ENCODE results near the gene ACACA. TPM values are rescaled to one million over a fixed set of nuclear protein-coding genes. Genes with fewer than 3 reads are reported as not detected.

The ACACA gene
- total RNA-seq, 1 donor from 2014 or later, result 42.4 TPM

DNA sequence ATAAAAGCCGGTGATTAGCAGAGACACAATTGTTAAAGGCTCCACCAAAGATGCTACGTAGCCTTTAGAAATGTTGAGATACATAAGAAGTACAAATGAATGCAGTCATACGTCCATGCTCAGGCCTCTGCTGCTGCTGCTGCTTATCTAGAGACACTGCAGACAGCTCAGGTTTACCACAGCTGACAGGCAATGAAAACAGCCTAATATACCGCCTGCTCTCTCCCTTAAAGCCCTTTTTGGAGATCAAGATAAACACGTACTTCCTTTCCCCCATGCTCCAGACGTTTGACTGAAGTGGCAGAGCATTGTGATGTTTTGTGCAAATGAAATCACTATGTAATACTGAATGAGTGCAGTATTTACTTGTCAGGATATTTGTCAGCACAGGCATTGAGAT lies 272.6 kb downstream of the ACACA start:
- Mint-ChIP-seq H3K27me3 (no peaks in the 10 kb centered on the region), H3K27ac (no peak overlapping the region), H3K9me3 (no peaks in the 10 kb centered on the region), H3K4me3 (no peak overlapping the region), H3K4me1 (no peaks in the 10 kb centered on the region), H3K36me3 (ENCODE audit: low read depth) (peaks cover 17% of the 10 kb centered on the region)
- intact Hi-C loops (cut with micrococcal nuclease), result no loop called here
- TF ChIP-seq, protein P1, sequence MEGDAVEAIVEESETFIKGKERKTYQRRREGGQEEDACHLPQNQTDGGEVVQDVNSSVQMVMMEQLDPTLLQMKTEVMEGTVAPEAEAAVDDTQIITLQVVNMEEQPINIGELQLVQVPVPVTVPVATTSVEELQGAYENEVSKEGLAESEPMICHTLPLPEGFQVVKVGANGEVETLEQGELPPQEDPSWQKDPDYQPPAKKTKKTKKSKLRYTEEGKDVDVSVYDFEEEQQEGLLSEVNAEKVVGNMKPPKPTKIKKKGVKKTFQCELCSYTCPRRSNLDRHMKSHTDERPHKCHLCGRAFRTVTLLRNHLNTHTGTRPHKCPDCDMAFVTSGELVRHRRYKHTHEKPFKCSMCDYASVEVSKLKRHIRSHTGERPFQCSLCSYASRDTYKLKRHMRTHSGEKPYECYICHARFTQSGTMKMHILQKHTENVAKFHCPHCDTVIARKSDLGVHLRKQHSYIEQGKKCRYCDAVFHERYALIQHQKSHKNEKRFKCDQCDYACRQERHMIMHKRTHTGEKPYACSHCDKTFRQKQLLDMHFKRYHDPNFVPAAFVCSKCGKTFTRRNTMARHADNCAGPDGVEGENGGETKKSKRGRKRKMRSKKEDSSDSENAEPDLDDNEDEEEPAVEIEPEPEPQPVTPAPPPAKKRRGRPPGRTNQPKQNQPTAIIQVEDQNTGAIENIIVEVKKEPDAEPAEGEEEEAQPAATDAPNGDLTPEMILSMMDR (IDR thresholded peaks at IDR 0.05), result no peak
- CTCF ChIA-PET, result no interaction called here
- ATAC-seq (ENCODE audit: low read depth), result no peak
- DNase-seq, result no peak
- POLR2A ChIA-PET, result no interaction called here

DNA sequence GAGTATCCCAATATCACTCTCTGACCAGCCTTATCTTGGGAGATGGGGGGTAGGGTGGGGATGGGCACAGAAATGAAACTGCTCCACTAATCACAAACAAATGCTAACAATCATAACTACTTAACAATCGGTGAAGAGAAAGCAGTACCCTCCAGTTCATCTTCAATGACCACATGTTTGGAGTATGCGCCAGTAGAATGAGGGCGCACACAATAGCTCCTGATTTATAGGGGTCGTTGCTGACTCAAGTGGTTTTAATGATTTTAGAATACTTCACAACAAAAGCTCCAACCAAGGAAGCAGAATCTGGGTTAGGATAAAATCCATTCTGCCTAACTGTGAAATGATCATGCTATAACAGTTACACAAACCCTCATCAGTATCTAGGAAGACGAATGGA lies 273.5 kb downstream of the ACACA start:
- H3K9me3 Mint-ChIP-seq, result no peaks in the 10 kb centered on the region
- ATAC-seq (ENCODE audit: low read depth), result no peak

DNA sequence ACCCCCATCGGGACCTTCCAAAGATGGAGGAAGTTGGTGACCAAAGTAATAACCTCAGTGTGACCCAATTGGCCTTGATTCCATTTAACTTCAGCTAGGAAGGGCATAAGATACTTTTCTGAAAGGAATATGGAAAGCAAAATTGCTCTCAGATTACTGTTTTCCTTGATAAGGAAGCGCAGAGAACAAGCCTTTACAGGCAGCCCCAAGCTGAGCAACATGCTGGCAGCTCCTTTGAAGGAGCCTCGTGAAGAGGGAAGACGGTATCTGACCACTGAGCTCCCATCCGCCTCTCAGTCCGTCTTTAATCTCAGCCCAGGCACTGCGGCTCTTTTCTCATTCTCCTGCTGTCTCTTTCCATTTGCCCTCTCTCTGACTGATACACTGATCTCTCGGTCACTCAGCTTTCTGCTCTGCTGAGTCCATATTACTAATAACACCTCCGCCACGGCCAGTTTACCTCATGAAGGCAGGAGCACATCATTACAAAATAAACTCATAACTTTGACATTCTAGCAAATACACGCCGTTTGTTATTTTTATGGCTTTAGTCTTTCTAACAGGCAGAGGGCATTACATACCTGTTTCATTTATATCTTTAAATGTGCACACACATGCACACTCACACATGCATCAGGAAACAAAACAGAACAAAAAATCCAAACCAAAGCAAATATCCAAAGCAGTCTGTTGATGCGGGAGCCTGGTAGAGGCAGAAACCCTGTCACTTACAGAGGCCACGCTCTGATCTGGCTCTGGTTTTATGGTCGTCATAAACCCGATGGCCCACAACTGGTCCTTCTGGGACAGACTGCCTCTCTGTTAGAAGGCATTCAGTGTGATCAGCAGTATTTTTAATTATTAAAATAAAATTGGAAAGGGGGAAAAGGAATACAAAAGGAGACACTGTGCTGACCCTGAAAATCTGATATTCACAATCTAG lies 274.7 kb downstream of the ACACA start:
- Mint-ChIP-seq H3K4me3 (no peak overlapping the region), H3K4me1 (no peaks in the 10 kb centered on the region), H3K27ac (no peak overlapping the region), H3K36me3 (ENCODE audit: low read depth) (peaks cover 19% of the 10 kb centered on the region), H3K27me3 (no peaks in the 10 kb centered on the region), H3K9me3 (no peaks in the 10 kb centered on the region)
- TF ChIP-seq, protein P1 (IDR thresholded peaks at IDR 0.05), result no peak
- no peak for ATAC-seq (ENCODE audit: low read depth)
- DNase-seq, result no peak
- ChIA-PET CTCF (no interaction called here), POLR2A (no interaction called here)
- intact Hi-C loops (cut with micrococcal nuclease), result no loop called here

More for the DNA sequence above, 273.5 kb downstream of the ACACA start:
- POLR2A ChIA-PET, result no interaction called here
- intact Hi-C loops (cut with micrococcal nuclease), result no loop called here
- CTCF ChIA-PET, result no interaction called here
- Mint-ChIP-seq H3K36me3 (ENCODE audit: low read depth) (peaks cover 23% of the 10 kb centered on the region), H3K27me3 (no peaks in the 10 kb centered on the region), H3K4me3 (no peak overlapping the region), H3K27ac (no peak overlapping the region), H3K4me1 (no peaks in the 10 kb centered on the region)
- no peak for DNase-seq
- TF ChIP-seq, protein P1 (IDR thresholded peaks at IDR 0.05), result no peak

DNA sequence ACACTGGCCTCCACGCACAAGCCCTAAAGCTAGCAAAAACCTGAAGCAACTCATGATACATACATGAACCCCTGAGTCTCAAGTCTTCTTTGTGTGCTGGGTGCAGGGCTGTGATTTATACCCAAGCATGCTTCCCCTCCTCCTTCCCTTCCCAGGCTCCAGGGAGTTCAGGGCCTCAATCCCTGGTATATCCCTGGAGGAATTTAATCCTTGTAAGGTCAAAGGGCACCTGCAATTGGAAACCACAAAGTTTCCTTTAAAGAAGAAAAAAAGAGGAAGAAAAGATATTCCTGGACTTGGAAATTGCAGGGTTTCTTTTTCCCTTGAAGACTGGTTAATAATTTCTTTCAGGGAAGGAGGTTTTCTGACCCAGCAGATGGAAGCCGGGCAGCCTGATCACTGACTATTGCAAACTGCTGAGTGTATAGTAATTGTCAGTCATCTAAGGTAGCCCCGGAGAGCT lies 275.6 kb downstream of the ACACA start:
- ATAC-seq (ENCODE audit: low read depth) (no peak), DNase-seq (no peak)
- peaks cover 24% of the 10 kb centered on the region for H3K36me3 Mint-ChIP-seq (ENCODE audit: low read depth)
- intact Hi-C loops (cut with micrococcal nuclease), result no loop called here
- POLR2A ChIA-PET, result no interaction called here
- no peak overlapping the region for H3K27ac Mint-ChIP-seq
- H3K9me3 Mint-ChIP-seq, result no peaks in the 10 kb centered on the region
- H3K4me3 Mint-ChIP-seq, result no peak overlapping the region
- no peaks in the 10 kb centered on the region for H3K4me1 Mint-ChIP-seq
- no peaks in the 10 kb centered on the region for H3K27me3 Mint-ChIP-seq
- CTCF ChIA-PET, result no interaction called here
- TF ChIP-seq, protein P1 (IDR thresholded peaks at IDR 0.05), result no peak

DNA sequence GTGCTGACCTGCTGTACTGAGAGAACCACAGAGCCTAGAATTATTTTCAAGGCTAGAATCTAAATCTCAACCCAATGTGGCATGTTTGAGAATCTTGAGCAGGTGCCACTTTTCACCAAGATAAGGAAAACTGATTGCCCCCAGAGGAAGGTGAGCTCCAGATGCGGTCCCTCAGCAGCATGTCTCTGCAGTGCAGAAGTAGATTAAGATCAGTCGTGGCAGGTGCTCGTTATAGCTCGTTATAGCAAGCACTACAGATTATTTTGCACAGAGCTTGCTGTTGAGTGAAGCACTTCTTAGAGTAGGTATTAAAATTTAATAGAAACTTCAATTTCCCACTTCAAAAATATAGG lies 281.8 kb downstream of the ACACA start:
- TF ChIP-seq, protein P1 (IDR thresholded peaks at IDR 0.05), result no peak
- Mint-ChIP-seq H3K27me3 (no peaks in the 10 kb centered on the region), H3K36me3 (ENCODE audit: low read depth) (peaks cover 53% of the 10 kb centered on the region), H3K27ac (no peak overlapping the region), H3K9me3 (no peaks in the 10 kb centered on the region), H3K4me3 (no peak overlapping the region), H3K4me1 (peaks cover 10% of the 10 kb centered on the region)
- intact Hi-C loops (cut with micrococcal nuclease), result no loop called here
- ATAC-seq (ENCODE audit: low read depth), result no peak
- CTCF ChIA-PET, result interaction anchor here (1.0 kb wide), 1 partner anchor 77 kb away, joined by 4 read pairs; no protein-coding TSS in a partner anchor
- DNase-seq, result no peak
- POLR2A ChIA-PET, result no interaction called here
